Loucy (cell line): ENCODE measurements around the gene EML2.

ENCODE experiments used
- H2AFZ ChIP-seq: fragments of 200-600 bp; sonication (generic); 2 replicates; pipeline ENCODE4 v1.6.0; 2016; ENCODE audit warnings: antibody characterized with exemption, mild to moderate bottlenecking, low read length, moderate library complexity
- H3F3A ChIP-seq: fragments of 200-600 bp; 2 replicates; pipeline ENCODE4 v1.6.0; 2016; ENCODE audit warnings: antibody characterized with exemption, low read depth, mild to moderate bottlenecking
- H3K27me3 ChIP-seq: fragments of 200-600 bp; sonication (generic); 2 replicates; pipeline ENCODE4 v1.6.1; 2014; ENCODE audit warnings: low read length, mild to moderate bottlenecking; ENCODE audit not compliant: insufficient read depth, poor library complexity, severe bottlenecking
- H3K36me3 ChIP-seq: fragments of 200-600 bp; sonication (generic); 2 replicates; pipeline ENCODE4 v1.6.1; 2016; ENCODE audit warnings: low read length; ENCODE audit not compliant: insufficient read depth
- H3K4me1 ChIP-seq: fragments of 200-600 bp; sonication (generic); 2 replicates; pipeline ENCODE4 v1.5.1; 2014; ENCODE audit warnings: low read length, mild to moderate bottlenecking; ENCODE audit not compliant: insufficient read depth, poor library complexity, severe bottlenecking
- H3K4me2 ChIP-seq: fragments of 200-600 bp; sonication (generic); 2 replicates; pipeline ENCODE4 v1.6.0; 2014; ENCODE audit warnings: antibody characterized with exemption, low read length, low read depth, mild to moderate bottlenecking; ENCODE audit not compliant: poor library complexity, severe bottlenecking
- H3K4me3 ChIP-seq: fragments of 200-600 bp; sonication (generic); 2 replicates; pipeline ENCODE4 v1.5.1; 2014; ENCODE audit warnings: low read length, mild to moderate bottlenecking, mixed read lengths; ENCODE audit not compliant: poor library complexity, severe bottlenecking
- H3K79me2 ChIP-seq: fragments of 200-600 bp; sonication (generic); 2 replicates; pipeline ENCODE4 v1.6.1; 2014; ENCODE audit warnings: low read length; ENCODE audit not compliant: insufficient read depth
- H3K9ac ChIP-seq: fragments of 200-600 bp; sonication (generic); 2 replicates; pipeline ENCODE4 v1.6.0; 2014; ENCODE audit warnings: mild to moderate bottlenecking, low read depth, low read length, moderate library complexity; ENCODE audit not compliant: poor library complexity, severe bottlenecking
- H3K9me2 ChIP-seq: fragments of 200-600 bp; sonication (generic); replicated peaks from 2 replicates; pipeline ENCODE4 v1.6.1; 2016; ENCODE audit warnings: low read depth, low read length, mixed read lengths
- H3K9me3 ChIP-seq: fragments of 200-600 bp; sonication (generic); 2 replicates; pipeline ENCODE4 v1.6.1; 2014; ENCODE audit warnings: mild to moderate bottlenecking, antibody characterized with exemption, low read length, low read depth; ENCODE audit not compliant: insufficient read depth
- H4K20me1 ChIP-seq: fragments of 200-600 bp; sonication (generic); 2 replicates; pipeline ENCODE4 v1.6.0; 2014; ENCODE audit warnings: antibody characterized with exemption, low read length, mild to moderate bottlenecking; ENCODE audit not compliant: insufficient read depth, poor library complexity, severe bottlenecking
- EZH2phosphoT487 ChIP-seq: fragments of 200-600 bp; IDR thresholded peaks from 2 replicates; pipeline ENCODE4 v1.6.1; 2018; ENCODE audit warnings: antibody characterized with exemption, mild to moderate bottlenecking, moderate library complexity, borderline replicate concordance
- TF ChIP-seq, protein P1 (sequence below): fragments of 200-600 bp; sonication (generic); conservative IDR thresholded peaks from 2 replicates; pipeline ENCODE4 v1.5.1; 2014; ENCODE audit warnings: mild to moderate bottlenecking, antibody characterized with exemption, low read length

EML2 gene

DNA sequence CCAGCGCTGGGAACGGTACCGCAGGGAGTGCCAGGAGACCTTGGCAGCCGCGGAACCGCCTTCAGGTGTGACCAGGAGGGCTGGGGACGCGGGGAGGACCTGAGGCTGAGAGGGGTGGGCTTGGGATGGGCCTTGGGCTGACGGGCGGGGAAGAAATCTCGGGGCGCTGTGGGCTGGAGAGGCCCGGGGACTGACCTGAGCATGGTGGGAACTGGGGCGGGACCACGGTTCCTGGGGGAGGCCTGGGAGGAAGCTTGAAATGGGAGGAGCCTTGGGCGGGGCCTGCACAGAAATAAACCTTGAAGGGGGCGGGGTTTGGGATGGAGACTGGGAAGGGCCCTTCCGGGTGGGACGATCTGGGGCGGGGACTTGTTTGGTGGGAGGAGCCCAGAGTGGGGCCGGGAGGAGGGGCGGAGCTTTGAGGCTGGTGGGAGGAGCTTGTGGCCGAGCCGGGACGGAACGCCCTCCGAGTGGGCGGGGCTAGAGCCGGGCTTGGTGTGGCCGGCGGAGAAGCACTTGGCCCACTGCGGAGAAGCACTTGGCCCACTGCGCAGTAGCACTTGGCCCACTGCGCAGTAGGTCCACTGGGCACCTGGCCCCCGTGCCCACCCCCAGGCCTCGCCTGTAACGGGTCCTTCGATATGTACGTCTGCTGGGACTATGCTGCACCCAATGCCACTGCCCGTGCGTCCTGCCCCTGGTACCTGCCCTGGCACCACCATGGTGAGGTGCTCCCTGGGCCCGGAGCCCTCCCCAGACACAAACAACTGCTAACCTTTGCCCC is 31.7 kb upstream of the EML2 start:
- Histone ChIP-seq H3K9me3 (no peaks in the 10 kb centered on the region), H3K36me3 (no peaks in the 10 kb centered on the region), H3K9me2 (no peaks in the 10 kb centered on the region), H3K4me3 (no peak overlapping the region), H4K20me1 (no peaks in the 10 kb centered on the region), H3K4me1 (peaks cover 14% of the 10 kb centered on the region), H3K27me3 (no peaks in the 10 kb centered on the region), H3K79me2 (no peaks in the 10 kb centered on the region), H3K9ac (no peak overlapping the region), H3K4me2 (no peak overlapping the region), H2AFZ (no peak overlapping the region), H3F3A (no peaks in the 10 kb centered on the region)
- no peak for TF ChIP-seq EZH2phosphoT487
- TF ChIP-seq, protein P1, sequence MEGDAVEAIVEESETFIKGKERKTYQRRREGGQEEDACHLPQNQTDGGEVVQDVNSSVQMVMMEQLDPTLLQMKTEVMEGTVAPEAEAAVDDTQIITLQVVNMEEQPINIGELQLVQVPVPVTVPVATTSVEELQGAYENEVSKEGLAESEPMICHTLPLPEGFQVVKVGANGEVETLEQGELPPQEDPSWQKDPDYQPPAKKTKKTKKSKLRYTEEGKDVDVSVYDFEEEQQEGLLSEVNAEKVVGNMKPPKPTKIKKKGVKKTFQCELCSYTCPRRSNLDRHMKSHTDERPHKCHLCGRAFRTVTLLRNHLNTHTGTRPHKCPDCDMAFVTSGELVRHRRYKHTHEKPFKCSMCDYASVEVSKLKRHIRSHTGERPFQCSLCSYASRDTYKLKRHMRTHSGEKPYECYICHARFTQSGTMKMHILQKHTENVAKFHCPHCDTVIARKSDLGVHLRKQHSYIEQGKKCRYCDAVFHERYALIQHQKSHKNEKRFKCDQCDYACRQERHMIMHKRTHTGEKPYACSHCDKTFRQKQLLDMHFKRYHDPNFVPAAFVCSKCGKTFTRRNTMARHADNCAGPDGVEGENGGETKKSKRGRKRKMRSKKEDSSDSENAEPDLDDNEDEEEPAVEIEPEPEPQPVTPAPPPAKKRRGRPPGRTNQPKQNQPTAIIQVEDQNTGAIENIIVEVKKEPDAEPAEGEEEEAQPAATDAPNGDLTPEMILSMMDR: no peak

DNA sequence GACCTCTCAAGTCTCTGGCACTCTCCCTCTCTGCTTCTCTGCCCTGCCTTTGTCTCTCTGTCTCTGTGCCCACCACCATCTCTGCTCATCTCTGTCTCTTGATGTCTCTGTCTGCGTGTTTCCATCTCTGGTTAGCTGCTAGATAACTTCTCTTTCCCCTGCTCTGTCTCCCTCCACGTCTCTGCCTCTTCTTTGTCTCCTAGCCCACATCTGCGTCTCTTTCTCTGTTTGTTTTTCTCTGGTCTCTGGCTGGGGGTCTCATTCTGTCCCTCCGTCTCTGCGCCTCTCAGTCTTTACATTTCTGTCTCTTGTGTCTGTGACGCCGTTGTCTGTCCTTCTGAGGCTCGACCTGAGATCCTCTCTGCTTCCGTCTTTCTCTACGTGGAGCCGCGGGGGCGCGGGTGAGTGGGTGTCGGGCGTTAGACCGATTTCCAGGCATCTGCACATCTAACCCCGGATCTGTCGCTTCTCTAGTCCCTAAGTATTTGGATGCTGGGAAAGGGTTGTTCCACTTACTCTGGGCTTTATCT is 29.2 kb upstream of the EML2 start:
- Histone ChIP-seq H3K36me3 (no peaks in the 10 kb centered on the region), H3K9ac (peak overlapping the region; percentile 72)

DNA sequence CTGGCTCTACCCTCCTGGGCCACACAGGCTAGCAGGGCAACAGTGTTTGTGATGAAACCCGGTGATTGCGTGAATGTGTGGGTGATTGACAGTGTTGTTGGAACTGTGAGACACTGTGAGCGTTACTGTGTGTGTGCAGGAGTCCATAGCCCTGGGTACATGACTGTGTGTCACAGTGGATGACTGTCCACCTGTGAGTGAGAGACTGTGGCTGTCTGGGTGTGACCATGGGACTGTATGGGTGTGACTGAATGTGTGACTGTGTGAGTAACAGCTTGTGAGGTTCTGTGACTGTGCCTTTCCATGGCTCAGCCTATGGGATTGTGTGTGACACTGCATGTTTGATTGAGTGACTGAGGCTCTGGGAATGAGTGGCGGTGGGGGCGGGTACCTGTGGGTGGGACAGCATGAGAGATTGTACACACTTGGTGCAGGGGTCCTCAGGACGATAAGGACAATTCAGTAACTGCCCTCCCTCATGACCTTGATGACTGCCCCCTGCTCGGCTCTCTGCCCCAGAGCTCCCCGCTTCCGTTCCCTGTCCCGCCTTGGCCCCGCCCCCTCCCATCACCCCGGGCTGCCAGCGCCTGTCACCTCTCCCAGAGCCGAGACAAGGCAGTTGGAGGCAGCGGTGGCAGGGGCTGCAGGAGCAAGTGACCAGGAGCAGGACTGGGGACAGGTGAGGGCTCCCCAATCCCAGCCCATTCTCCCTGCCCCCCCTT is 28.6 kb upstream of the EML2 start, which contains the start of gene GIPR:
TSS of gene GIPR (plus strand) at position 602 of the 722 bp plus-strand sequence. CDS start 1,300 bp downstream, outside the sequence.
- no peaks in the 10 kb centered on the region for H3K36me3 ChIP-seq
- peak within 1 kb of the TSS; percentile 87 for H3K4me3 ChIP-seq
- no peaks in the 10 kb centered on the region for H3K79me2 ChIP-seq
- no peaks in the 10 kb centered on the region for H3K27me3 ChIP-seq
- H4K20me1 ChIP-seq: no peaks in the 10 kb centered on the region
- H3K4me1 ChIP-seq: peaks cover 21% of the 10 kb centered on the region
- no peaks in the 10 kb centered on the region for H3F3A ChIP-seq
- H3K9ac ChIP-seq: peak within 1 kb of the TSS; percentile 72
- TF ChIP-seq, protein P1: no peak
- TF ChIP-seq EZH2phosphoT487: no peak
- no peaks in the 10 kb centered on the region for H3K9me2 ChIP-seq
- H3K4me2 ChIP-seq: peak within 1 kb of the TSS; percentile 99
- H3K9me3 ChIP-seq: no peaks in the 10 kb centered on the region
- peak within 1 kb of the TSS; percentile 98 for H2AFZ ChIP-seq

More for the DNA sequence above, 29.2 kb upstream of the EML2 start:
- H3K79me2 ChIP-seq: no peaks in the 10 kb centered on the region
- no peaks in the 10 kb centered on the region for H3F3A ChIP-seq
- H3K4me2 ChIP-seq: peak overlapping the region; percentile 99
- peak overlapping the region; percentile 98 for H2AFZ ChIP-seq
- H3K9me3 ChIP-seq: no peaks in the 10 kb centered on the region
- no peaks in the 10 kb centered on the region for H3K9me2 ChIP-seq
- no peaks in the 10 kb centered on the region for H4K20me1 ChIP-seq
- TF ChIP-seq, protein P1: no peak
- TF ChIP-seq EZH2phosphoT487: no peak
- H3K4me1 ChIP-seq: peaks cover 21% of the 10 kb centered on the region
- peak overlapping the region; percentile 87 for H3K4me3 ChIP-seq
- H3K27me3 ChIP-seq: no peaks in the 10 kb centered on the region
